ENCODE results near the gene APOO.
"Not testable (repeated sequence)": the region's sequence is repeated elsewhere in the genome, so short reads cannot be mapped to it uniquely, and the experiment has no call there.

- not testable (repeated sequence) for TF ChIP-seq CTCF (IDR thresholded peaks at IDR 0.05); ZFX (IDR thresholded peaks at IDR 0.05; ENCODE audit: borderline replicate concordance)
Observed at GRCh38 chrX:23861952-23862351, 45.8 kb downstream of the APOO start.
